GM12878 (cell line): Measurements from ENCODE around the gene AGAP2. TPM values are rescaled to one million over a fixed set of nuclear protein-coding genes. Genes with fewer than 3 reads are reported as not detected.

Experiments used
- ATAC-seq: fragments of 200-7000 bp; cut with Tn5 transposase; 3 replicates; pipeline ENCODE4 v1.9.1; 2020; ENCODE audit warnings: mild to moderate bottlenecking, moderate library complexity
- BruUV-seq: library from RNA; stranded (reverse); fragments of 400-500 nt; replicated peaks from 2 replicates; lab custom pipeline; 2021; lab: Mats Ljungman, UMichigan
- CTCF ChIA-PET: fragments of 300-600 bp; sonication (Branson Sonifier 250); formaldehyde crosslinking; extraction: SDS; loops from one replicate; lab custom pipeline; 2021; ENCODE audit warnings: inconsistent platforms; lab: Yijun Ruan, JAX
- POLR2A ChIA-PET: fragments of 350-600 bp; formaldehyde crosslinking; extraction: SDS; loops from one replicate; lab custom pipeline; 2021; ENCODE audit warnings: inconsistent platforms; lab: Charles Lee
- RAD21 ChIA-PET: fragments of 300-600 bp; sonication (Branson Sonifier 250); formaldehyde crosslinking; loops from one replicate; lab custom pipeline; 2023; ENCODE audit warnings: antibody characterized with exemption; ENCODE audit not compliant: unreplicated experiment; lab: Charles Lee
- SMC1A ChIA-PET: fragments of 300-600 bp; sonication (Branson Sonifier 250); formaldehyde crosslinking; loops from one replicate; lab custom pipeline; 2023; ENCODE audit not compliant: unreplicated experiment, uncharacterized antibody; lab: Charles Lee
- DNase-seq: peaks from one replicate; pipeline ENCODE4 v3.0.0-alpha.2; 2011; ENCODE audit warnings: low read depth, low spot score
- FAIRE-seq: peaks from 3 replicates; lab custom pipeline; 2011; peaks lifted over from hg19 to GRCh38; lab: Jason Lieb, UNC
- H2AFZ ChIP-seq: 2 replicates; pipeline ENCODE4 v1.6.0; 2011; ENCODE audit warnings: low read depth, low read length, control low read depth; ENCODE audit not compliant: control insufficient read depth
- H3K27ac ChIP-seq: 2 replicates; pipeline ENCODE4 v1.5.1; 2011; ENCODE audit warnings: control low read depth; ENCODE audit not compliant: control insufficient read depth, insufficient read depth
- H3K27me3 ChIP-seq, 2 experiments: replicated peaks in 1 of 2; 2 replicates each; pipeline versions ENCODE4 v1.6.0 to v1.6.1; 2011; ENCODE audit warnings: low read length in 1 of 2; ENCODE audit not compliant: control insufficient read depth in 2 of 2, insufficient read depth in 2 of 2
- H3K36me3 ChIP-seq, 2 experiments: 2 replicates each; pipeline ENCODE4 v1.5.1; 2011; ENCODE audit warnings: low read length in 1 of 2; ENCODE audit not compliant: control insufficient read depth in 2 of 2, insufficient read depth in 2 of 2
- H3K4me1 ChIP-seq: 2 replicates; pipeline ENCODE4 v1.6.1; 2011; ENCODE audit warnings: mild to moderate bottlenecking, low read length, moderate library complexity, mixed read lengths; ENCODE audit not compliant: control insufficient read depth, insufficient read depth
- H3K4me2 ChIP-seq: 2 replicates; pipeline ENCODE4 v1.6.0; 2011; ENCODE audit warnings: control low read depth; ENCODE audit not compliant: control insufficient read depth, insufficient read depth
- H3K4me3 ChIP-seq: fragments of 200-600 bp; sonication (generic); 2 replicates; pipeline ENCODE4 v1.5.1; 2016
- H3K79me2 ChIP-seq: 2 replicates; pipeline ENCODE4 v1.6.0; 2011; ENCODE audit warnings: low read length; ENCODE audit not compliant: control insufficient read depth, insufficient read depth
- H3K9ac ChIP-seq: 2 replicates; pipeline ENCODE4 v1.8.0; 2011; ENCODE audit warnings: low read length, control low read depth, mixed read lengths; ENCODE audit not compliant: control insufficient read depth, insufficient read depth
- H3K9me3 ChIP-seq: replicated peaks from 3 replicates; pipeline ENCODE4 v1.5.1; 2011; ENCODE audit warnings: mild to moderate bottlenecking, low read length; ENCODE audit not compliant: control insufficient read depth, insufficient read depth
- H4K20me1 ChIP-seq: 2 replicates; pipeline ENCODE4 v1.6.0; 2011; ENCODE audit not compliant: control insufficient read depth, insufficient read depth
- ASH2L ChIP-seq: fragments of 300-600, 200-600 bp; sonication (generic); IDR thresholded peaks from 2 replicates; pipeline ENCODE4 v1.6.1; 2017; ENCODE audit warnings: low read depth, mild to moderate bottlenecking, borderline replicate concordance
- CREM ChIP-seq: IDR thresholded peaks from 2 replicates; pipeline ENCODE4 v1.6.1; 2014; ENCODE audit warnings: antibody characterized with exemption, low read depth
- ETV6 ChIP-seq, 2 experiments: fragments of 450-650 bp in 1 of 2; IDR thresholded peaks in 1 of 2; conservative IDR thresholded peaks in 1 of 2; 2 replicates each; pipeline ENCODE4 v1.6.1; 2014; ENCODE audit warnings: antibody characterized with exemption in 1 of 2, borderline replicate concordance in 1 of 2, low read depth in 1 of 2, mild to moderate bottlenecking in 1 of 2, moderate library complexity in 1 of 2
- HDAC6 ChIP-seq: fragments of 200-600 bp; sonication (generic); IDR thresholded peaks from one replicate; pipeline ENCODE4 v1.8.0; 2017; ENCODE audit warnings: antibody characterized with exemption; ENCODE audit not compliant: unreplicated experiment
- MTA3 ChIP-seq: IDR thresholded peaks from 2 replicates; pipeline ENCODE4 v1.6.1; 2012; ENCODE audit warnings: low read length, inconsistent platforms, borderline replicate concordance
- MXI1 ChIP-seq: fragments of 150-350 bp; IDR thresholded peaks from 2 replicates; pipeline ENCODE4 v1.6.1; 2011; ENCODE audit warnings: low read depth, mild to moderate bottlenecking, inconsistent platforms, low read length, improper control_type of control experiment
- NKRF ChIP-seq: fragments of 450-650 bp; conservative IDR thresholded peaks from 2 replicates; pipeline ENCODE4 v1.6.1; 2017; ENCODE audit warnings: mild to moderate bottlenecking, moderate library complexity
- POLR2A ChIP-seq: IDR thresholded peaks from 2 replicates; pipeline ENCODE4 v1.6.1; 2011; ENCODE audit warnings: low read depth, mild to moderate bottlenecking, low read length
- SIN3A ChIP-seq: IDR thresholded peaks from 2 replicates; pipeline ENCODE4 v1.6.1; 2012; ENCODE audit warnings: low read depth, low read length, improper control_type of control experiment
- SMARCA5 ChIP-seq: fragments of 450-650 bp; IDR thresholded peaks from 2 replicates; pipeline ENCODE4 v1.6.1; 2017; ENCODE audit warnings: mild to moderate bottlenecking
- ZBTB11 ChIP-seq: fragments of 450-650 bp; formaldehyde crosslinking; IDR thresholded peaks from 2 replicates; pipeline ENCODE4 v1.5.0; 2022; ENCODE audit warnings: mild to moderate bottlenecking, missing genetic modification characterization
- WGBS: methylation state at CpG from one replicate; pipeline ENCODE4 v1.1.6; 2016; ENCODE audit warnings: low lambda C conversion rate; ENCODE audit not compliant: insufficient replicate concordance, insufficient coverage; ENCODE audit errors: missing lambda C conversion rate; 5-methylcytosine and 5-hydroxymethylcytosine counted together
- in situ Hi-C: fragments of 300-500 bp; cut with MboI; formaldehyde crosslinking; loops from 9 replicates; pipeline ENCODE4 v1.14.3; 2018; ENCODE audit warnings: mixed read lengths
- intact Hi-C: fragments of 100-400 bp; cut with micrococcal nuclease; formaldehyde crosslinking; loops from one replicate; pipeline ENCODE4 v1.14.2; 2022; ENCODE audit not compliant: unreplicated experiment
- polyA plus RNA-seq, 11 experiments: library from polyadenylated mRNA; depleted of rRNA in 4 of 11; unstranded in 6 of 11; stranded (reverse) in 5 of 11; fragments of >200 nt; fragmentation: Nextera tagmentation in 4 of 11; fragmentation: Illumina TruSeq in 1 of 11; extraction: Ambion mirVana in 4 of 11; extraction: Trizol in 1 of 11; gene quantifications; 1 replicate in 1 of 11; 2 replicates in 10 of 11; pipeline versions ENCODE4 v1.2.1 to v1.2.3, GENCODE V29; 2011 to 2016; ENCODE audit warnings: inconsistent platforms in 2 of 11, missing spikeins in 2 of 11, low read depth in 1 of 11
- total RNA-seq, 4 experiments: library from RNA; depleted of rRNA in 3 of 4; stranded (reverse); fragments of >200 nt in 3 of 4; fragmentation: Illumina TruSeq in 1 of 4; extraction: Trizol in 1 of 4; gene quantifications; 2 replicates each; pipeline versions ENCODE4 v1.2.1 to v1.2.3, GENCODE V29; 2013 to 2021
- TF ChIP-seq, protein P1 (sequence below): fragments of 450-650 bp; IDR thresholded peaks from 2 replicates; pipeline ENCODE4 v1.6.1; 2016; ENCODE audit warnings: mild to moderate bottlenecking, moderate library complexity, borderline replicate concordance
- TF ChIP-seq, protein P2 (sequence below): IDR thresholded peaks from 2 replicates; pipeline ENCODE4 v1.6.1; 2011; ENCODE audit warnings: low read depth, low read length, improper control_type of control experiment, borderline replicate concordance

Gene AGAP2
- total and polyA plus RNA-seq, 10 of the 15 experiments (the other 5 are each of a cell fraction or from before 2014, with no cell fraction given) = 0.29 to 19.8 (median 11.0) TPM

DNA sequence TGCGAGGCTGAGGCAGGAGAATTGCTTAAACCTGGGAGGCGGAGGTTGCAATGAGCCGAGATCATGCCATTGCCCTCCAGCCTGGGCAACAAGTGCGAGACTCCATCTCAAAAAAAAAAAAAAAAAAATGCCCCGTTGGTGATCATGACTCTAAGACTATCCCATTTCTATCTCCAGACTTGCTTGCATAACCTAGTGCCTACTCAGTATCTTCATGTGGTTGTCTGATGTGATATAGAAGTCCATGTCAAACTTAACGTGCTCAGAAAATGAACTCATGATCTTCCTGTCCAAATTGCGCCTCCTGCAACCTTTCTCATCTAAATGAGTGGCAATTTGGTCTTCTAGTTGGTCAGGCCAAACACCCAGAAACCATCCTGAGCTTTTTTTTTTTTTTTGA is 39.4 kb upstream of the AGAP2 start (continued):
- no peak for TF ChIP-seq NKRF

DNA sequence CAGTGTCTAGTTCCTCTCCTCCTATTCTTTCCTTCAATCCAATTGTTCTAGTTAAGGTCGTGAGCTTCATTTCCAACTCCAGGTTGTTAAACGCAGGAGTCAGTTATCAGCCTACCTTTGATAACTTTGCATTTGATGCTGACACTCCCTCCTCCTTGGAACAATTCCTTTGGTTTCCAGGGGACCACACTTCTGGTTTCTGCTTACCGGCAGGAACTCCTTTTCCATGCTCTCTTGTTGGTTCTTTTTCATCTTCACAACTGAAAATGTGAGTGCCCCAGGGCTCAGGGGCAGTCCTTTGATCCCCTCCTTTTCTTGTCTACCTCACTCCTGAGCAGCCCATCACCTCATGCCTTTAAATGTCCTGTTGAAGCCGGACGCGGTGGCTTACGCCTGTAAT is 38.8 kb upstream of the AGAP2 start:
- intact Hi-C loops = no loop called here
- Histone ChIP-seq H3K9ac (no peak overlapping the region), H2AFZ (no peak overlapping the region), H3K36me3 (no peaks in the 10 kb centered on the region), H3K79me2 (no peaks in the 10 kb centered on the region), H3K4me2 (no peak overlapping the region), H4K20me1 (no peaks in the 10 kb centered on the region), H3K4me3 (no peak overlapping the region), H3K4me1 (peaks cover 11% of the 10 kb centered on the region), H3K27me3 (no peaks in the 10 kb centered on the region), H3K9me3 (no peaks in the 10 kb centered on the region), H3K27ac (no peak overlapping the region)
- SMC1A ChIA-PET = no interaction called here
- DNase-seq = no peak
- in situ Hi-C loops = no loop called here
- no TSS peak for BruUV-seq
- POLR2A ChIA-PET = no interaction called here
- RAD21 ChIA-PET = no interaction called here
- FAIRE-seq = no peak
- WGBS = 98% methylated on average over 7 of the region's 7 CpGs
- CTCF ChIA-PET = interaction anchor here (1.0 to 2.1 kb wide), 3 partner anchors 10 to 21 kb away, joined by 3 to 9 read pairs (median 4); no protein-coding TSS in a partner anchor
- no peak for ATAC-seq
- no peak for TF ChIP-seq SIN3A
- TF ChIP-seq ZBTB11 = no peak
- TF ChIP-seq ETV6 (conservative IDR thresholded peaks at IDR 0.05 in 1 of 2, IDR thresholded peaks at IDR 0.05 in 1 of 2; ENCODE audit: borderline replicate concordance in 1 of 2, low read depth in 1 of 2) = no peak
- TF ChIP-seq, protein P1, sequence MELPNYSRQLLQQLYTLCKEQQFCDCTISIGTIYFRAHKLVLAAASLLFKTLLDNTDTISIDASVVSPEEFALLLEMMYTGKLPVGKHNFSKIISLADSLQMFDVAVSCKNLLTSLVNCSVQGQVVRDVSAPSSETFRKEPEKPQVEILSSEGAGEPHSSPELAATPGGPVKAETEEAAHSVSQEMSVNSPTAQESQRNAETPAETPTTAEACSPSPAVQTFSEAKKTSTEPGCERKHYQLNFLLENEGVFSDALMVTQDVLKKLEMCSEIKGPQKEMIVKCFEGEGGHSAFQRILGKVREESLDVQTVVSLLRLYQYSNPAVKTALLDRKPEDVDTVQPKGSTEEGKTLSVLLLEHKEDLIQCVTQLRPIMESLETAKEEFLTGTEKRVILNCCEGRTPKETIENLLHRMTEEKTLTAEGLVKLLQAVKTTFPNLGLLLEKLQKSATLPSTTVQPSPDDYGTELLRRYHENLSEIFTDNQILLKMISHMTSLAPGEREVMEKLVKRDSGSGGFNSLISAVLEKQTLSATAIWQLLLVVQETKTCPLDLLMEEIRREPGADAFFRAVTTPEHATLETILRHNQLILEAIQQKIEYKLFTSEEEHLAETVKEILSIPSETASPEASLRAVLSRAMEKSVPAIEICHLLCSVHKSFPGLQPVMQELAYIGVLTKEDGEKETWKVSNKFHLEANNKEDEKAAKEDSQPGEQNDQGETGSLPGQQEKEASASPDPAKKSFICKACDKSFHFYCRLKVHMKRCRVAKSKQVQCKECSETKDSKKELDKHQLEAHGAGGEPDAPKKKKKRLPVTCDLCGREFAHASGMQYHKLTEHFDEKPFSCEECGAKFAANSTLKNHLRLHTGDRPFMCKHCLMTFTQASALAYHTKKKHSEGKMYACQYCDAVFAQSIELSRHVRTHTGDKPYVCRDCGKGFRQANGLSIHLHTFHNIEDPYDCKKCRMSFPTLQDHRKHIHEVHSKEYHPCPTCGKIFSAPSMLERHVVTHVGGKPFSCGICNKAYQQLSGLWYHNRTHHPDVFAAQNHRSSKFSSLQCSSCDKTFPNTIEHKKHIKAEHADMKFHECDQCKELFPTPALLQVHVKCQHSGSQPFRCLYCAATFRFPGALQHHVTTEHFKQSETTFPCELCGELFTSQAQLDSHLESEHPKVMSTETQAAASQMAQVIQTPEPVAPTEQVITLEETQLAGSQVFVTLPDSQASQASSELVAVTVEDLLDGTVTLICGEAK = no peak
- TF ChIP-seq MXI1 = no peak
- TF ChIP-seq, protein P2, sequence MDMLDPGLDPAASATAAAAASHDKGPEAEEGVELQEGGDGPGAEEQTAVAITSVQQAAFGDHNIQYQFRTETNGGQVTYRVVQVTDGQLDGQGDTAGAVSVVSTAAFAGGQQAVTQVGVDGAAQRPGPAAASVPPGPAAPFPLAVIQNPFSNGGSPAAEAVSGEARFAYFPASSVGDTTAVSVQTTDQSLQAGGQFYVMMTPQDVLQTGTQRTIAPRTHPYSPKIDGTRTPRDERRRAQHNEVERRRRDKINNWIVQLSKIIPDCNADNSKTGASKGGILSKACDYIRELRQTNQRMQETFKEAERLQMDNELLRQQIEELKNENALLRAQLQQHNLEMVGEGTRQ = no peak
- TF ChIP-seq POLR2A = no peak
- TF ChIP-seq CREM = no peak
- TF ChIP-seq HDAC6 = no peak
- TF ChIP-seq SMARCA5 = no peak
- no peak for TF ChIP-seq MTA3
- no peak for TF ChIP-seq ASH2L
